HCT116 (cell line): ENCODE results near the gene RSPO4. TPM values are rescaled to one million over a fixed set of nuclear protein-coding genes. Genes with fewer than 3 reads are reported as not detected.

Experiments used
- ATAC-seq: fragments of 200-7000 bp; cut with Tn5 transposase; 2 replicates; pipeline ENCODE4 v1.9.1; 2020; ENCODE audit warnings: mild to moderate bottlenecking, moderate library complexity
- BruUV-seq: library from RNA; stranded (reverse); fragments of 400-500 nt; replicated peaks from 2 replicates; lab custom pipeline; 2021; lab: Mats Ljungman, UMichigan
- CTCF ChIA-PET: fragments of 300-600 bp; sonication (Branson Sonifier 250); formaldehyde crosslinking; loops from one replicate; lab custom pipeline; 2021; ENCODE audit warnings: antibody characterized with exemption; lab: Charles Lee
- POLR2A ChIA-PET: fragments of 300-600, 350-600 bp; sonication (Branson Sonifier 250); formaldehyde crosslinking; loops from one replicate; lab custom pipeline; 2021; ENCODE audit warnings: antibody characterized with exemption; lab: Charles Lee
- RAD21 ChIA-PET, 2 experiments: fragments of 300-600 bp; sonication (Branson Sonifier 250); formaldehyde crosslinking; loops; one replicate each; lab custom pipeline; 2023; ENCODE audit warnings: low total read pairs in 2 of 2; ENCODE audit not compliant: uncharacterized antibody in 2 of 2, unreplicated experiment in 2 of 2, low non-redundant PET in 1 of 2; lab: Charles Lee
- DNase-seq: peaks from one replicate; pipeline ENCODE4 v3.0.0-alpha.2; 2010; ENCODE audit warnings: low read depth, low spot score
- H2AFZ ChIP-seq: fragments of 200-600 bp; shearing (Covaris generic), sonication (generic); 2 replicates; pipeline ENCODE4 v1.6.1; 2017; ENCODE audit warnings: low read depth, mixed run types, mixed read lengths, antibody characterized with exemption, low read length; ENCODE audit not compliant: poor library complexity, severe bottlenecking
- H3K27ac ChIP-seq: 2 replicates; pipeline ENCODE4 v1.5.1; 2012; ENCODE audit warnings: low read depth, low read length
- H3K27me3 ChIP-seq: fragments of 200-600 bp; sonication (generic); 2 replicates; pipeline ENCODE4 v1.6.1; 2016; ENCODE audit warnings: mixed run types, low read length, mixed read lengths; ENCODE audit not compliant: insufficient read depth
- H3K36me3 ChIP-seq, 2 experiments: fragments of 200-500 bp in 1 of 2; fragments of 200-600 bp in 1 of 2; sonication (Bioruptor generic) in 1 of 2; sonication (generic) in 1 of 2; 2 replicates each; pipeline versions ENCODE4 v1.5.1 to v1.6.1; 2014 to 2016; ENCODE audit warnings: low read length in 2 of 2, inconsistent platforms in 1 of 2, mixed read lengths in 1 of 2, mixed run types in 1 of 2; ENCODE audit not compliant: insufficient read depth in 2 of 2, control insufficient read depth in 1 of 2
- H3K4me1 ChIP-seq, 2 experiments: fragments of 200-600 bp in 1 of 2; sonication (generic) in 1 of 2; 2 replicates each; pipeline versions ENCODE4 v1.5.1 to v1.6.1; 2012 to 2017; ENCODE audit warnings: low read length in 2 of 2, inconsistent platforms in 1 of 2, mild to moderate bottlenecking in 1 of 2, mixed read lengths in 1 of 2, mixed run types in 1 of 2, moderate library complexity in 1 of 2; ENCODE audit not compliant: insufficient read depth in 2 of 2, control insufficient read depth in 1 of 2
- H3K4me2 ChIP-seq: fragments of 200-600 bp; sonication (generic); 2 replicates; pipeline ENCODE4 v1.6.1; 2017; ENCODE audit warnings: mixed run types, low read length, mixed read lengths
- H3K4me3 ChIP-seq, 2 experiments: fragments of 200-600 bp in 1 of 2; sonication (generic) in 1 of 2; replicated peaks in 1 of 2; 2 replicates each; pipeline ENCODE4 v1.5.1; 2011 to 2016; ENCODE audit warnings: low read length in 2 of 2, control low read depth in 1 of 2, low read depth in 1 of 2, mild to moderate bottlenecking in 1 of 2, mixed read lengths in 1 of 2, mixed run types in 1 of 2
- H3K79me2 ChIP-seq: fragments of 200-600 bp; sonication (generic); 2 replicates; pipeline ENCODE4 v1.6.1; 2017; ENCODE audit warnings: mild to moderate bottlenecking, mixed run types, low read length, moderate library complexity, mixed read lengths; ENCODE audit not compliant: insufficient read depth
- H3K9ac ChIP-seq: fragments of 200-600 bp; sonication (generic); 2 replicates; pipeline ENCODE4 v1.6.1; 2016; ENCODE audit warnings: low read length, mixed read lengths
- H3K9me2 ChIP-seq: fragments of 200-600 bp; sonication (generic), shearing (Covaris generic); 2 replicates; pipeline ENCODE4 v1.6.1; 2017; ENCODE audit warnings: mixed run types, mild to moderate bottlenecking, moderate library complexity; ENCODE audit not compliant: insufficient read depth
- H3K9me3 ChIP-seq, 2 experiments: fragments of 200-500 bp in 1 of 2; fragments of 200-600 bp in 1 of 2; sonication (Bioruptor generic) in 1 of 2; sonication (generic) in 1 of 2; 2 replicates each; pipeline ENCODE4 v1.6.1; 2014 to 2017; ENCODE audit warnings: low read length in 2 of 2, mixed read lengths in 2 of 2, inconsistent platforms in 1 of 2, low read depth in 1 of 2, mild to moderate bottlenecking in 1 of 2, mixed run types in 1 of 2, moderate library complexity in 1 of 2; ENCODE audit not compliant: control insufficient read depth in 1 of 2, insufficient read depth in 1 of 2
- H4K20me1 ChIP-seq: fragments of 200-600 bp; sonication (generic), shearing (Covaris generic); 2 replicates; pipeline ENCODE4 v1.6.1; 2017; ENCODE audit warnings: mixed run types, mild to moderate bottlenecking, moderate library complexity; ENCODE audit not compliant: insufficient read depth
- CBX3 ChIP-seq: IDR thresholded peaks from 2 replicates; pipeline ENCODE4 v1.6.1; 2012; ENCODE audit warnings: low read depth
- ELF1 ChIP-seq: IDR thresholded peaks from 2 replicates; pipeline ENCODE4 v1.6.1; 2012; ENCODE audit warnings: low read depth, borderline replicate concordance
- EZH2 ChIP-seq: fragments of 200-600 bp; sonication (generic); IDR thresholded peaks from 2 replicates; pipeline ENCODE4 v1.6.1; 2017; ENCODE audit warnings: antibody characterized with exemption, mixed run types
- MAX ChIP-seq: IDR thresholded peaks from 2 replicates; pipeline ENCODE4 v1.6.1; 2012
- POLR2A ChIP-seq: IDR thresholded peaks from 2 replicates; pipeline ENCODE4 v1.7.0; 2011; ENCODE audit warnings: borderline replicate concordance; ENCODE audit not compliant: insufficient read depth, insufficient read length; ENCODE audit errors: extremely low read depth
- POLR2AphosphoS5 ChIP-seq: IDR thresholded peaks from 2 replicates; pipeline ENCODE4 v1.6.1; 2011; ENCODE audit warnings: mild to moderate bottlenecking, low read depth, low read length, moderate library complexity
- RAD21 ChIP-seq: IDR thresholded peaks from 2 replicates; pipeline ENCODE4 v1.6.1; 2012; ENCODE audit warnings: low read depth, mild to moderate bottlenecking
- REST ChIP-seq: IDR thresholded peaks from 2 replicates; pipeline ENCODE4 v1.6.1; 2012; ENCODE audit warnings: low read depth
- SIN3A ChIP-seq: IDR thresholded peaks from 2 replicates; pipeline ENCODE4 v1.6.1; 2012; ENCODE audit warnings: low read depth
- SP1 ChIP-seq: IDR thresholded peaks from 2 replicates; pipeline ENCODE4 v1.6.1; 2012; ENCODE audit warnings: low read depth
- YY1 ChIP-seq: IDR thresholded peaks from 2 replicates; pipeline ENCODE4 v1.6.1; 2011; ENCODE audit warnings: low read length, low read depth, moderate library complexity, mild to moderate bottlenecking; ENCODE audit not compliant: insufficient replicate concordance; ENCODE audit errors: extremely low read depth
- ZFX ChIP-seq: fragments of 450-650 bp; IDR thresholded peaks from 2 replicates; pipeline ENCODE4 v1.6.1; 2017
- ZNF274 ChIP-seq: fragments of 200-500 bp; sonication (Bioruptor generic); IDR thresholded peaks from 2 replicates; pipeline ENCODE4 v1.6.1; 2014; ENCODE audit warnings: mild to moderate bottlenecking, low read depth, low read length, inconsistent platforms
- intact Hi-C: fragments of 100-400 bp; cut with micrococcal nuclease; formaldehyde crosslinking; loops from 2 replicates; pipeline ENCODE4 v1.10.0; 2022
- total RNA-seq: library from RNA; stranded (reverse); gene quantifications from one replicate; pipeline ENCODE4 v1.2.1, GENCODE V29; 2021; ENCODE audit not compliant: unreplicated experiment

Gene RSPO4
- total RNA-seq, 1 experiment from 2014 or later = 0.84 TPM

- RAD21 ChIA-PET = no interaction called here
Observed at GRCh38 chr20:924639-925038, 77.5 kb downstream of the RSPO4 start.

More at GRCh38 chr20:924639-925038, 77.5 kb downstream of the RSPO4 start:
- Histone ChIP-seq H2AFZ (no peak overlapping the region), H3K9me2 (no peaks in the 10 kb centered on the region), H3K4me3 (no peak overlapping the region), H3K9me3 (no peaks in the 10 kb centered on the region), H3K4me1 (no peaks in the 10 kb centered on the region), H3K4me2 (no peak overlapping the region), H3K27me3 (no peaks in the 10 kb centered on the region), H3K79me2 (no peaks in the 10 kb centered on the region), H3K27ac (no peak overlapping the region), H3K9ac (no peak overlapping the region), H4K20me1 (no peaks in the 10 kb centered on the region), H3K36me3 (no peaks in the 10 kb centered on the region)
- DNase-seq (no peak), ATAC-seq (no peak)
- ChIA-PET CTCF (no interaction called here), POLR2A (no interaction called here)
- no peak for TF ChIP-seq ZNF274
- TF ChIP-seq ELF1 = no peak
- TF ChIP-seq RAD21 = no peak
- no peak for TF ChIP-seq CBX3
- no peak for TF ChIP-seq SIN3A
- TF ChIP-seq REST = no peak
- TF ChIP-seq ZFX = no peak
- no peak for TF ChIP-seq MAX
- TF ChIP-seq POLR2A = no peak
- no peak for TF ChIP-seq POLR2AphosphoS5
- TF ChIP-seq YY1 = no peak
- no peak for TF ChIP-seq SP1
- no peak for TF ChIP-seq EZH2
- BruUV-seq = no TSS peak
- intact Hi-C loops = no loop called here
